GM21526 (cell line): ENCODE data around the gene U2AF2.
A peak's percentile ranks its signal among the peaks of the same experiment; 100 is the strongest.

Experiments used
- ATAC-seq: cut with Tn5 transposase; IDR thresholded peaks from one replicate; pipeline ENCODE4 v1.9.1; 2021; ENCODE audit warnings: moderate library complexity; ENCODE audit not compliant: unreplicated experiment, low FRiP score

U2AF2 gene

DNA sequence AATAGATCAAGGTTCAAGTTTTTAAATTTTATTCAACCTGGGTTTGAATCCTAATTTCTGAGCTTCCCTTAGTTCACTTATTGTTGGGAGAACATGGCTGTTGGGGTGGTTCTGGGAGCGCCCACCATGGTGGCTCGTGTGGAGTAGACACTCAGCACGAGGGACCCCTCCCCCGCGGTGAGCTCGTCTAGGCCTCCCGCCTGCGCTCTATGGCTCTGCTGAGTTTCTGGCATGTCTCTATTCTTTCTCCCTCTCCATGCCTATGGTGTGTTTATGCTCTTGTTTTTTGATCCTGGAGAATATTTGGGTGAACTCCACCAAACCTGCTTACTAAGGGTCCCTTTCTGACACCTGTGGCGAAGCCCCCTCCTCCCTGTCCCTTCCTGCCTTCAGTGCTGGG lies 18.6 kb downstream of the U2AF2 start:
- no peak for ATAC-seq

DNA sequence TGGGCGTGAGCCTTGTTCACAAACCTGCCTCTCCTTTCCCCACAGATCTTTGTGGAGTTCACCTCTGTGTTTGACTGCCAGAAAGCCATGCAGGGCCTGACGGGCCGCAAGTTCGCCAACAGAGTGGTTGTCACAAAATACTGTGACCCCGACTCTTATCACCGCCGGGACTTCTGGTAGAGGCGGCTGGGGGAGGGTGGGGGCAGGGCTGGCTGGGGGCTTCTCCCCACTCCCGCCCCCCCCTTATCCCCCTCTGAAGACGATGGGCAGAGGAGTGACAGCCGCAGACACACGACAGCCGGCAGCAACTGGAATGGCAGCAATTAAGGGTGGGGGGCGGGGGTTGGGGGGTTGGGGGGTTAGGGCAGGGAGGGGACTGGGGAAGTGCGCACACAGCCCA lies 19.1 kb downstream of the U2AF2 start:
- no peak for ATAC-seq

DNA sequence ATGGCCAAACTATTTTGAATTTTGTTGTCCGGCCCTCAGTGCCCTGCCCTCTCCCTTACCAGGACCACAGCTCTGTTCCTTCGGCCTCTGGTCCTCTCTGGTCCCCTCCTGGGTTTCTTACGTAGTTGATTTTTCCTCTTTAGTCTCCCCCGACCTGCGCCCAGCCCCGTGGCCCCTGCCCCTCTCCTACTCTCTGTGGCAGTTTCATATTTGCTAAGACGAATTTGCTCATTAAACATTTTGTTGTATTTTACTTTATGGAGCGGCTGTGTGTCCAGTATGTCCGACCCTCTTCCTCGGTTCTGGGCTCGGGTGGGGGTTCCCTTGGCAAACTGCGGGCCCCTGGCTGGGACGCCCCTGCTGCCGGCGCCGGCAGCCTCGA lies 19.6 kb downstream of the U2AF2 start:
- ATAC-seq = no peak

GRCh38 chr19:55674841-55675660 lies 20.2 kb downstream of the U2AF2 start, which contains the start of gene EPN1:
Gene EPN1, plus strand, starts transcription at chr19:55675226. Its CDS starts 3,402 bp downstream, at chr19:55678628.
- ATAC-seq = peak; percentile 56

- no peak for ATAC-seq
Observed at GRCh38 chr19:55675661-55676354, 21.0 kb downstream of the U2AF2 start.

DNA sequence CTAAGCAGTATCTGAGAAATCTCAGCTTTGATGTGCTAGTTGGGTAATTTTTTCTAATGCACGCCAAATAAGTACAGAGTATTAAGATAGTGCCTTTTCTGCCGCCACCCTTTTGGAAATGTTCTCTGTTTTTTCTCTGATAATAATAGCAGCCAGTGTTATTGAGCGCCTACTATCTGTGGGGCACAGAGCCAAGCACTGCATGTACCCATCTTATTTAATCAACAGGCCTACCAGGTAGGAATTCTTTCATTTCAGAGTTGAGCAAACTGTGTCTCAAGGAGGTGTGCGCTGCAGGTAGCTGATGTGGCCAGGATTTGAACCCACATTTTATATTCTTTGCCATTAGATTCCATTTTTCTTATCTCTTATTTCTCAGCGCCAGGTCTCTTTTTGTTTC lies 21.5 kb downstream of the U2AF2 start:
- ATAC-seq = no peak

GRCh38 chr19:55676889-55677505 lies 22.2 kb downstream of the U2AF2 start:
- ATAC-seq = no peak

- ATAC-seq = peak; percentile 1
Observed at GRCh38 chr19:55677572-55678028, 22.8 kb downstream of the U2AF2 start.

- ATAC-seq = peak; percentile 66
Observed at GRCh38 chr19:55678121-55678671, 23.4 kb downstream of the U2AF2 start.

DNA sequence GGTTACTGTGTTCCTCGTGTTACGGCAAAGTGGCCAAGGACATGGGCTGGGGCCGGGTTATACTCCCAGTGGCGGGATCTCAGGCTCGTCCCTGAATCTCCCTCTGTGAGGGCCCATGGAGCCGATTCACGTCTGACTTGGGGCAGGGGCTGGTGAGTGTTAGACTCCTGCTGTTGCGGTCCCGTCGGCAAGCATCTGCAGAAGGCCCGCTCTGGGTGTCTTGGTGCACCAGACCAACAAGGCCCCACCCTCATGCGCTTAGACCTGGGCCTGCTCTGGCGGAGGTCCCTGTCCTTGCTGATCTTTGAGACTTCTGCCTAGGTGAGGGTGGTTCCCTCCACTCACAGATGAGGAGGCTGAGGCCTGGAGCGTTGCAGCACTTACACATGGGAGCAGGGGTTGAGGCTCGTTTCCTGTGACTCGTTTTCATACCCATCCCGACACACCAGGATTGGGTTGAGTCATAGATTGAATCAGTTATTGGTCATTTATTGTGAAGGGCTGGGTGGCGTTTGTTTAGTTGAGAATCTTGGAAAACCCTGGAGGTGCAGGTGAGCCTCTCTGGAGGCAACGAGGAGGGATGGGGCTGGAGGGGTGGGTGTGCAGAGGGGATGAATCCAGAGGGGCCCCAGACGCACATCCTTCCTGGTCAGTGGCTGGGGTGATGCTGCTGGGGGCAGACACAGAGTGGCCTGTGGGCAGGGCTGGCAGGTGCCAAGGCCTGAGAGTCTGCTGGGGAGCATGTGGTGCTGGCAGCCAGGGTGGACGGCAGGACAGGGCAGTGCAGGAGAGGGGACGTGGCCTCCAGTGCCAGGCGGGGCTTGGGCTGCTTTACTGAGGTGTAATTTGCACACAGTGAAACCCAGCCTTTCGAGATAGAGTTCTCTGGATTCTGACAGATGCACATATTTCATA lies 24.8 kb downstream of the U2AF2 start:
- no peak for ATAC-seq

- no peak for ATAC-seq
Observed at GRCh38 chr19:55680339-55681130, 25.7 kb downstream of the U2AF2 start.

DNA sequence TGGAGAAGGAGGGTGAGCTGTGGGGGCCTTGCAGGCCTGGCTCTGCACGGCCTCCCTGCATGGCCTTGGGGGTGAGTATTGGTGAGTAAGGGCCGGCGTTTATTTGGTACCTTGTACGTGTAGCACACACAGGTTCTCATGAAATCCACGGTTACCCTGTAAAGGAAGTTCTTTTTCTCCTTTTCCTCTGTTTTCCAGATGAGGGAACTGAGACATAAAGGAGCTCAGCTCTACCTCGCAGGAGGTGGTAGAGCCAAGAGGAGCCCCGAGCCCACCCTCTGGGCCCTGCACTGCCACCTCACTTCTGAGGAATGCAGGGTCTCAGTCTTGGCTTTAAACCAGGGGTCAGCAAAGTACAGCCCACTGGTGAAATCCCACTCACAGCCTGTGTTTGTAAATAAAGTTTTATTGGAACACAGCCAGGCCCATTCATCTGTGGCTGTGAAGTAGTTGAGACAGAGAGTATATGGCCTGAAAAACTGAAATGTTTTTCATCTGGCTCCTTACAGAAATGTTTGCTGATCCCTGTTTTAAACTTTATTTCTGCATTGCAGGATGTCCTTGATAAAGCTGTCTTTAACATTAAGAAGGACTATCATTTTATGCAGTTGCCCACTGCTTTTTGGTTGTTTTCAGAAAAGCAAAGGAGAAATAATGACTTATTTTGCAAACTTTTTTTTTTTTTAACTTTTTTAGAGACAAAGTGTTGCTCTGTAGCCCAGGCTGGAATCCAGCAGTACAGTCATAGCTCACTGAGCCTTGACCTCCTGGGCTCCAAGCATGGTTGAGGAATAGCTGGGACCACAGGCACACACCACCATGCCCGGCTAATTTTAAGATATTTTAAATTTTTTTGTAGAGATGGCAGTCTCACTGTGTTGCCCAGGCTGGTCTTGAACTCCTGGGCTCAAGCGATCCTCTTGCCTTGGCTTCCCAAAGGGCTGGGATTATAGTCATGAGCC lies 26.6 kb downstream of the U2AF2 start:
- no peak for ATAC-seq

DNA sequence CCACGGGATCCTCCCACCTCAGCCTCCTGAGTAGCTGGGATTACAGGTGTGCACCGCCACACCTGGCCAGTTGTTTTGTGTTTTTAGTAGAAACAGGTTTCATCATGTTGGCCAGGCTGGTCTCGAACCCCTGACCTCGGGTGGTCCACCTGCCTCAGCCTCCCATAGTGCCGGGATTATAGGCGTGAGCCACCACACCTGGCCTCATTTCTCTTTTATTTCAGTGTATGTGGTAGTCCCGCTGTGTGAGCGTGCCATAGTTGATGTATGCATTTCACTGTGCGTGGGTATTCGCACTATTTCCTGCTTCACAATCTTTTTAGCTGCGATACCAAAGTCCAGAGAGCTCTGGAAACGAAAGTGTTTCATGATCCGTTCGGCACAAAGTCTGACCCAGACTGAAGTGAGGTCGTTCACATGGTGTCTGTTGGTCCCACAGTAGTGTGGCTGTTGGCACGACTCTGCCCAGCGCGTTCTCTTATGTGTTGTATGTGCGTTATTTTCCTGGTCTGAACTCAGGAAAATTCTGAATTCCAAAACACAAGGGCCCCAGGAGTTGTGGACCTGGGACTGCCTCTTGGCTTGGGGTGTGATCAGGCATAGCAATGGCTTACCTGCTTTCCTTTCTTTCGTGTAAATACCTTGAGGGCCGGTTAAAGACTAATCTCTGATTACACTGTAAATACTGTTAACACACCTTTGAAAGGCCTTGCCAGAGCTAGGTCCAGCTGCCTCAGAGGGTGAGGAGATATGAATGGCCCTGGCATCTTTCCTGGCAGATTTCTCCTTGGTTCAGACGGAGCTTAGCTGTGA lies 28.8 kb downstream of the U2AF2 start:
- no peak for ATAC-seq

DNA sequence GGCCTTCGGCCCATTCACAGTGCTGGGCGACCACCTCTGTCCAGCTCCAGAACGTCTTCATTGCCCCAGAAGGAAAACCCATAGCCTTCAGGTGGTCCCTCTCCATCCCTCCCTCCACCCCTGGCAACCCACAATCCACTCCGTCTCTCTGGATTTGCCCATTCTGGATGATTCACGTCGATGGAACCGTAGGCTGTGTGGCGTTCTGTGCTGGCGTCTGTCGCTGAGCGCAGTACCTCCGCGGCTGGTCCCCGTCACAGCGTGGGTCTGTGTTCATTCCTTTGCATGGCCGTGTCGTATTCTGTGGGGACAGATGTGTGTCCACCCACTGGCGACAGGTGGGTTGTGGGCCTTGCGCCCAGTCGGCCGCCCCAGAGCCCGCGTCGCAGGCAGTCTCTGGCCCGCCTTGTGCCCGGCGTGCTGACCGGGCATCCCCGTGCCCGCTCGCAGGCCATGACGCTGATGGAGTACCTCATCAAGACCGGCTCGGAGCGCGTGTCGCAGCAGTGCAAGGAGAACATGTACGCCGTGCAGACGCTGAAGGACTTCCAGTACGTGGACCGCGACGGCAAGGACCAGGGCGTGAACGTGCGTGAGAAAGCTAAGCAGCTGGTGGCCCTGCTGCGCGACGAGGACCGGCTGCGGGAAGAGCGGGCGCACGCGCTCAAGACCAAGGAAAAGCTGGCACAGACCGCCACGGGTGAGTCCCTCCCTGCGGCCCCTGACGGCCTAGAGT lies 30.3 kb downstream of the U2AF2 start:
- no peak for ATAC-seq

DNA sequence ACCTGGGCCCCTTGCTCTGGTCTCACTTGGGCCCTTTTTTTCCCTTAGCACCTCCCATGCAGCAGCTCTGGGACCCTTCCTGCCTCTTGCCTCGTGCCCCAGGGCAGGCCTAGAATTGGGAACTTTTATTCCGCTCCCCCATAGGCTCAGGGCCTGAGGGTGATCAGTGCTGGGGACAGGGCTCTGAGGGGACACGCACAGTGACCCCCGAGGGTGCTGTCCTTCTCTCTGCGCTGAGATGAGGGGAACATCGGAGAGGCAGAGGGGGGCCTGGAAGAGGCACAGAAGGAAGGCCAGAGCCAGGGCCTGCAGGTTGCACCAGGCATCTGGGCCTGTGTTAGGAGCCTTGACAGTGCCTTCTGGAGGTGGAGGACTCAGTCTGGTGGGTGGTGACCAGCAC lies 30.9 kb downstream of the U2AF2 start:
- no peak for ATAC-seq

- no peak for ATAC-seq
Observed at GRCh38 chr19:55686311-55687050, 31.6 kb downstream of the U2AF2 start.
